GM18870 (cell line): ENCODE results near the gene ZCCHC2.

ENCODE experiments used
- ATAC-seq: cut with Tn5 transposase; IDR thresholded peaks from one replicate; pipeline ENCODE4 v1.9.1; 2021; ENCODE audit warnings: moderate library complexity; ENCODE audit not compliant: unreplicated experiment

Gene ZCCHC2

DNA sequence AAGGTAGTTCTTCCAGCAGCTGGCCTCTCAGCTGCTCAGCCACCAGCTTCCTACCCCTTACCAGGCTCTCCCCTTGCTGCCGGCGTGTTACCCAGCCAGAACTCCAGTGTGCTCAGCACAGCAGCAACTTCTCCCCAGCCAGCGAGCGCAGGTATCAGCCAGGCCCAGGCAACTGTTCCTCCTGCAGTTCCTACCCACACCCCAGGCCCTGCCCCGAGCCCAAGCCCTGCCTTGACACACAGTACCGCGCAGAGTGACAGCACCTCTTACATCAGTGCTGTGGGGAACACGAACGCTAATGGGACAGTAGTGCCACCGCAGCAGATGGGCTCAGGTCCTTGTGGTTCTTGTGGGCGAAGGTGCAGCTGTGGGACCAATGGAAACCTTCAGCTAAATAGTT lies 52.0 kb downstream of the ZCCHC2 start:
- ATAC-seq = no peak

DNA sequence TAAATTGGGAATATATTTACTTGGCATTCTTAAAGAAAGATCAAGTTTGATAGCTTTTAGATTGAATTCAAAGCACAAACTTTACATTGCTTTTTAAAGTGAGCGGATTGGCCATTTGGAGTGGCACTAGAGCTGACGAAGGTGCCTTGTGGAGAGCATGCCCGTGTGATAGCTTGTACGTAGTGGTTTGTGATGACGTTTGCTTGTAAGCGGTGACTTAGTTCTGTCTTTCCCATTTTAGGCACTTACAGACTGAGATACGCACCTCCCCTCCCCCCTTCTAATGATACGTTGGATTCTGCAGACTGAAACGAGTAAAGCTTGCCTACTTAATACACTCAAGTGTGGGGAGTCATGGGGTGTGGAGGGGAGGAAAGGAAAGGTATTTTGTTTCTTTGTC lies 53.4 kb downstream of the ZCCHC2 start:
- no peak for ATAC-seq

DNA sequence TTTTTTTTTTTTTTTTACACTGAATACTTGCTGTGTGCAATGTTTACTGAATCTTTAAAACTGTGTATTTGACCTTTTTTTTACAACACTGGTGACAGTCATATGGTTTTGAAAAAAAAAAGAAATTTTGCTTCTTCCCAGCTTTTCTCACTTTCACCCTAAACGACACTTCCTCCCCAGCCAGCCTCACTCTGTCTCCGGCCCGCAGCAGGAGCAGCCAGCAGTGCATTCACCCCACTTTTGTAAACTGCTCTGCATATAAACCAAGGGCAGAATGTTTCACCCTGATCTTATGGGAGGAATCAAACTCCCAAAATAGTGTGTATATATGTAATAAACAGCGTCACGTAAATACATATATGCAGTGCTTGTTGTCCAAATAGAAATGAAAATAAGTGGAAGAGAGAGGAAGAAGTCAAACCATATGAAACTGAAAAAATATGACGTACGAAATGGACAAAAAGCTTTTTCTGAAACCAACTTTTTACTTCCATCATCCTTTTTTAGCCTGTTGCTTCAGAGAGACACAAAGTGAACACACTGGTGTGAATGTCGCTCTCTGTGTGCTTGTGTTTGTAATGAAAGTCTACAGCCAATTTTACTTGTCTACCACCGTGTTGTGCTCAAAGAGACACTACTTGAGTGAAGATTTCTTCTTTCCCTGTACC lies 54.2 kb downstream of the ZCCHC2 start:
- no peak for ATAC-seq

DNA sequence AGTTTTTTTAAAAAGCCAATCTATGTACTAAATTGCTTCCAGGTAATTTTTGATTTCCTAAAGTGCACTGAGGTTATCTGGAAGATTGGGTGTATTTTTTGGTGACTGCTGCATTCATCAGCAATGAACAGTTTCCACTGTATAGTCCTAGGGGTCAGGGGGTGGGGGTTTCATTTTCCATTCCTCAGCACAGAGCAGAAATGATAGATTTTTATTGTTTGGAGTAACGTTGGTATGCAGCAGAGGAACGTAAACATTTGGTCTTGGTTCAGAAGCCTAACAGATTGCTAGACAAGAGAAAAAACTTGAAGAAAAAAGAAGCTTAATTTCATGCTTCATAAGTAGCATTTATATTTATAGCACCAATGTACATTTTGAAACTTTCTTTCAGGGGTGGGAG lies 54.9 kb downstream of the ZCCHC2 start:
- ATAC-seq = no peak

DNA sequence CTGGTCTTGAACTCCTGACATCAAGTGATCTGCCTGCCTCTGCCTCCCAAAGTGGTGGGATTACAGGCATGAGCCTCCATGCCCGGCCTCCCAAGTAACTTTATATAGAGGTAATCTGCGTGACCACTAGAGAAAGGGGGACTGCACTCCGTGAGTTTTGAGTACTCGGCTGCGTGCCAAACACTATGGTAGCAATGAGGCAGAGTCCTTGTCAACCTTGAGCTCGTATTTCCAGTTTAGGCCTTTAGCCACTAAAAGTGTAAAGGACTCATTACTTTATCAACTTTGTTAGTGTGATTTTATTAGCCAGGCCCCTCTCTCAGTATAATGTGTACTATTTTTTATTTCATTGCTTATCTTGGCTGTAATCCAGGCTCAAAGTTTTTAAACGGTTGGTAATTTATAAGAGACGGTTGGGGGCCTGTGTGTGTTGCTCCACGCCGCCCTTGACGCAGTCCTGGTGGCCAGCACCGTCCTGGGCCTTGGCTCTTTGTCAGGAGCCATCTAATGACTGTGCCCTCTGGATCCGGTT lies 56.2 kb downstream of the ZCCHC2 start:
- ATAC-seq = no peak

DNA sequence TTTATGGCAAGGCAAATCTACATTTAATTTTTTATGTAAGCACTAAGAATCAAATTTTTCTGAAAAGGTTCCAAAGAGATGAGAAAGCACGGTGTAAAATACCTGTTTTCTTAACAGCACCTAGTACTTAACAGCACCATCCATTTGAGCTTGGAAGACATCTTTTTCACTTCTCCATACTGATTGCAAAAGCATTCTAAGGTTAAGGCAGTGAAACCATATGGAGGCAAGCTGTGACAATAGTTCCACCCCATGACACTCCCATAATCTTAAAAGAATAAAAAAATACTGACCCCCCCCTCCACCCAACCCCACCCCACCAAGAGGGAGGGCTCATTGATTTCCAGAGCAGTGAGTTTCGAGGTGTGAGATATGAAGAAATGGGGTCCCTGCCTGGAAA lies 60.6 kb downstream of the ZCCHC2 start:
- ATAC-seq = no peak

DNA sequence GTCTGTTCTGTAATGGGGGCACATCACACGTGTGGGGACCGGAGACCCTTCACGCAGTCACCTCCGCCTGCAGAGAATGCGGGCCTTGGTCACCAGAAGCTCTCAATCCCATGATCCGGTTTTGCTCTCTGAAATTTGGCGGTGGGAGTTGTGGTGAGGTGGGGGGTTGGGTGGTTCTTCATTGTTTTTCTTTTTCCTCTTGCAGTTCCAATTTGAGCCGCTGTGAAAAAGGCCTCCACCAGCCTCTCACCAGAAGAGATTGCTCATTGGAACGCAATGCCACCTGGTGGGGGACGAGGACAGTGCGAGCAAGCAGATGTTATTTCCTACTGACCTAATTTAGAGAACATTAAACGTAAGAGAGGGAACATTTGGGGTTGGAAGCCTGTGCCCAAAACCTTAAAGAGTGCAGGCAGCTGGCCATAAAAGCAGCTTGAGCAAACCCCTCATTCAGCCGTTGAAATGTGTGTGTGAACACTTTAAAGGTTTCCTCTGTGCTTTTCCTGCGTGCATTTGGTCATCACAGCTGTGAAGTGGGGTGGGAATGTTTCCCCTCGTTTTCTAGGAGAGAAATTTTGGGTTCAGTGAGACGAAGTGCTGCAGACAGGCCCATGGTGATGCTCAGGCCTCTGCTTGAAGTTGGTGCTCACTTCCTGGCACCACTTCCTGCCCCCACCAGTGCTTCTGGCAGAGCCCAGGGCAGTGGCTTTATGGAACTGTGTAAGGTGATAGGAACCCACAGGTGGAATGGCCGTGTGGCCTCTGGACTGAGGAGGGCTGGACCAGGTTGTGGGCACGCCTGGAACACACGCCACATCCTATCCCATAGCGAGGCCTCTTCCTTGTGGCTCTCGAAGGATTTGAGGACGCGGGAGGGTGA lies 61.7 kb downstream of the ZCCHC2 start:
- peak; percentile 72 for ATAC-seq

DNA sequence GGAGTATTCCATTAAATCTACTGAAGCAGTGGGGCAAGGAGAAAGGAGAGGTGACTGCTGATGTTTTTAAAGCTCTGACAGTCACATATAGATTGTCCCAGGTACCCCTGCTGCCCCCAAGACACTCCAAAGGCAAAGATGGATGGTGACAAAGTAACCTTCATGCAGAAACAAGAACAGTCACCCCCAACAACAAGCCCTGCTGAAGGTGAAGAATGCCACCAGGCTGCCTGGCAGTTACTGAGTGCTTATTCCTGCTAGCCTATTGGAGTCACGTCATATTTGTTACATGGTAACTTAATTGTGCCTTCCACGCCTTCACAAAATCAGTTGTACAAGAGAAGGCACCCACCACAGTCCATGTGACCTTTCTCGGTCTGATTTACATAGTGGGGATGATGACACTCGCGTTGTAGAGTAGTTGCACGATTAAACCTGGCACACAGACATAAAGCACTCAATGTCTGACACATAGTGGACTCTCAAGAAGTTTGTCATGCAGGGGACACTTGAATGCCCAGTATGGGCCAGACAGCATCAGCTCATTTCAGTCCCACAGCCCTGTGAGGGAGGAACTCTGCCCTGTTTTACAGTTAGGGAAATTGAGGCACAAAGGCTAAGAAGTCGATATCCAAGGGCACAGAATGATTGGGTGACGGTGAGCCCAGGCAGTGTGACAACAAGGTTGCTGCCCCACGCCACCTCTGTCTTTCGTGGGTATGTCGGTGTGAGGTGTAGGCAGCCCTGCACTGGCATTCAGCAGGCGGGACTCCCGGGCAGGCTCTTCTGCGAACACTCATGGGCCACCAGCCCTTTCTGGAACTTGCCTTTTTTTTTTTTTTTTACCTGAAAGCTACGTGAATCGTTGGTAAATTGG lies 62.7 kb downstream of the ZCCHC2 start:
- ATAC-seq = peak; percentile 12

DNA sequence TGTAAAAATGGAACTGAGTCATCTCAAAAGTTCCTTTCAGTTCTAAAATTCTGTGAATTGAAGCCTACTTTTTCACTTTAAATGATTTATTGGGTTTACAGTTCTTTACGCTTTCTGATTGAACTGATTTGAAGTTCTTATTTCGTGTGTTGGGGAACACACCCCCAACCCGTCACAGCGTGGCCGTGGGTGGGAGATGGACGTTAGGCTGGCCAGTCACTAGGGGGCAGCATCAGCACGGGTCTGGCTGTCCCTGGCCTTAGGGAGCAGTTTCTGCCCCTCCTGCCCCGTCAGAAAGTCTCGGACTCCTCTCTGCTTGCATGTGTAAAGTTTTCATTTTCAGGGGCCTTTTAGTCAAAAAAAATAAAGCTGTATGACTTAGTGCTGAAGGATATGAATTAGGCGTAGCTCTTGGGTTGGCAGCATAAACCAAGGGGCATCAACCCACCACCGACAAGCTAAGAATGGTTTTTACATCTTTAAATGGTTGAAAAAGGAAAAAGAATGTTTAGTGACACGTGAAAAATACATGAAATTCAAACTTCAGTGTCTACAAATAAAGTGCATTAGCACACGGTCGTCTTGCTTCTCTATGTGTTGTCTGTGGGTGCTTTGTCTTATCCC lies 63.4 kb downstream of the ZCCHC2 start:
- peak; percentile 66 for ATAC-seq

DNA sequence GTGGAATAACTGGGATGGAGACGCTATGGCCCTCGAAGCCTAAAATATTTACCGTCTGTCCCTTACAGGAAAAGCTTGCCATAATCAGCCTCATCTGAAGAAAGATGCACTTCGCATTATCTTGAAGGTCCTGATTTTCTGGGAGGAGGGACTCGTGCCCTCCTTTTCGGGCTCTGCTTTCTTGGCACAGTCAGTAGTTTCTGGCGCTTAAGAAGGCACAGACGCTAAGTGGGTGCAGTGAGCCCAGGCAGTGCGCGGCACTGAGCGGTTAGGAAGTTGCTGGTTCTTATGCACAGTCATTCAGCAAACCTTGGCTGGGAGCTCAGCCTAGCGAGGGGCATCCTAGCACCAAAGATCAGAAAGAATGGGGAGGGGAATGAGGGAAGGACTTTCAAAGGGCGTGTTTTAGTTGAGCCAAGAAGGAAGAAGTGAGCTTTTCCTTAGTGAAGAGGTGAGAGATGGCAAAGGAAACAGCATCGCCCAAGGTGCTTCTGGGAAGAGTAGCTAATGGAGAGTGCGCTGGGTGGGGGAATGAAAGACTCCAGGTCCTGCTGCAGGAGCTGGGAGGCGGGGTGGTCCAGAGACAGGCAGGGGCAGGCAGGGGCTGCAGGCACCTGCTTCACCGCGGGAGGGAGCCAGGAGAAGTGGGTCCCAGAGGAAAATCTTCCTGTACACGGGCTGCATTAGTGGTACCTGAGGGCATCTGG lies 64.1 kb downstream of the ZCCHC2 start:
- ATAC-seq = no peak

DNA sequence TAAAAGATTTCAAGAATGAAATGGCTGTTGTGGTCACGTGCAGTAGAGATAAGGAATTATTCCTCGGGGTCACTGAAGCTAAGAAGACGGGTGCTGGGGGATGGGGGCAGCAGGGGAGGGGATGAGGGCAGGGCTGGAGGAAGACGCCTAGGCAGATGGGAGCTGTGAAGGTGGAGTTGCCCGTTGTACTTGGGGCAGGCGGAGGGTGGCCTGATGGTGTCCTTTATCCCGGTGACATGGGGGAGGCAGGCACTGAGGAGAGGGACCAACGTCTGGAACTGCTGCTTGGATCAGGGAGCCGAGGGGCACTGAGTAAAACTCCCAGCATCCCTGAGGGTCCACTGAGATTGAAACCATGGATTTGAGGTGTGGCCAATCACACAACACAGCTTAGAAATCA lies 64.9 kb downstream of the ZCCHC2 start:
- no peak for ATAC-seq

DNA sequence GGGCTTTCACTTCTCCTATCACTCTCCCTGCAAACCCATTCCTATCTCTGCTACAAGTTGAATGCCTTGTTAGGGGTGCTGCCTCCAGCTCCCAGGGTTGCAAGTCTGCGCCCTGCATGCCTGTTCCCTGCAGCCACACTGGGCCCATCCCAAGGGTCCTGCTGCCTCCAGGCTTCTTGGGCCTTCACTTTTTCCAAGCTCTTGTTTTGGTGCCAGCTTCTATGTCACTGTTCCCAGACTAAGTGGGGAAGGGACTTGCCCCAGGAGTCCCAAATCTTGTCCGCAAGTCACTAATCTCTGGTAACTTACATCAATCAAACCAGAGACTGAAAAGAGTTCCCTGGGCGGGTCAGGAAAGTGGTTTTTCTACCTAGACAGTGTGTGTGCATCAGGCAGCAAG lies 65.4 kb downstream of the ZCCHC2 start:
- no peak for ATAC-seq

DNA sequence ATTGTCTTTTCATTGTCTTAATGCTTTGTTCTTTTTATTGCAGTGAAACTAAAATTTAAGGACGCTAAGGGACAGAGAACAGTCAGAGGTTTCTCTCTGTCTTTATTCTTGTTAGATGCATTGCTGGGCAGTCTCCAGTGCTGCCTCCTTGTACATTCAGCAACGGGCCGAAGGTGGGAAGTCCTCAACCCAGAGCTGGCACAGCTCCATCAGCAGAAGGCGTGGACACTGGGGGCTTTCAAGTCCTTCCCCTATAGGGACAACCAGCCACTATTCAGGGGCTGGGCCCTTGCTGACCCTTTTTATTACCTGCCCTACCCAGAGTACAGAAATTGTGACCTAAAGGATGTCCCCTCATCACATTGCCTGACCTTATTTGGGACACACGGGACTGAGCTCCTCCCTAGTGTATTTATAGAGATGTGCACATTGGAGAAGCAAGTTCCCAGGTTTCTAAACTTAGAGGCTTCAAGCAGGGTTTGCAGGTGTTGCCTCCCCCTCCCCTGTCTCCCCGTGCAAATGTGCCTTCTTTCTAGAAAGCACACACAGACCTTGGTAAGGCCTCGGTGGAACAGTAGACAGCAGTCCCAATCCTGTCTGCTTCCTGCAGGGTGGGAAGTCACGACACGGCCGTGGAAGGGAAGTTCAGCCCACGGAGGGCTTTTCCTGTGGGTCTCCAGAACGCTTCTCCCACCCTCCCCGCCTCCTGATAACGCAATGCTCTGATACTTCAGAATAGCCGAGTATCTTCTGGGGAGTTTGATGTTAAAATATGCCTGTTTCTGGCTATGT lies 68.2 kb downstream of the ZCCHC2 start:
- no peak for ATAC-seq

DNA sequence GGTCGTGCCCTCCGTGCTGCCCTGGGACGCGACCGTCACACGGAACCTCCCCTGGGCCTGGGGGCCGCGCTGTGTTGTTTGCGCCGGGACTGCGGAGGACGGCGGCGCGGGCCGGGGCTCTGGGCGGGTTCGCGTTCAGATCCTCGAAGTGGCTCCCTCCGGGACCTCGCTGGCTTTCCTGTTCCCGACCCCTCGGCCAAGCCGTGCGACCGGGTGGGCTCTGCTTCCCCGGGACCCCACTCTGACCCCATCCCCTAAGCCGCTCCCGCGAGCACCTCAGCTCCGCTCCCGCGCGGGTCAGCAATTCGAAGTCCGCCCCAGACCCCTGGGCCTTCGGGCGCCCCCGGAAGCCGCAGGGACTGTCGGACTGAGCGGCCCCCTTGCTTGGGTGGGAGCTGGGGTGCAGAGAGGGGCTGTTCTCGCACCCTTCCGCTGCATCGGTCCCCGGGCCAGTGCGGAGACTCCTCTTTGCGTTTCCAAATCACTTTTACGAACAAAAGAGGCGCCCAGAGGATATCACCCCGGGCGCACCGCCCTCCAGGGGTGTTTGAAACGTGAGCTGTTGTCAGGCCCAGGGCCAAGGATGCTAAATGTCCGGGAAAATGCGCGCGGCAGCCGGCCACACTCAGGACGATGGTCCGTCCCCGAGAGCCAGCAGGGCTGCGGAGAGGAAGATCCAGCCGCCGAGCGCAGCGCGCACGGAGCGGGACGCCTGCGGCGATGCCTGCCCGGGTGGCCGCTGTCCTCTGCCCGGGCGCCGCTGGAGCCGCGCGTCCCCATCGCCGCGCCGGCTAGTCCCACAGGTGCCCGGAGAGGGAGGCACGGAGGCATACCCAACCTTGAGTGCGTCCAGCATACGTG lies 73.5 kb downstream of the ZCCHC2 start:
- ATAC-seq = no peak

DNA sequence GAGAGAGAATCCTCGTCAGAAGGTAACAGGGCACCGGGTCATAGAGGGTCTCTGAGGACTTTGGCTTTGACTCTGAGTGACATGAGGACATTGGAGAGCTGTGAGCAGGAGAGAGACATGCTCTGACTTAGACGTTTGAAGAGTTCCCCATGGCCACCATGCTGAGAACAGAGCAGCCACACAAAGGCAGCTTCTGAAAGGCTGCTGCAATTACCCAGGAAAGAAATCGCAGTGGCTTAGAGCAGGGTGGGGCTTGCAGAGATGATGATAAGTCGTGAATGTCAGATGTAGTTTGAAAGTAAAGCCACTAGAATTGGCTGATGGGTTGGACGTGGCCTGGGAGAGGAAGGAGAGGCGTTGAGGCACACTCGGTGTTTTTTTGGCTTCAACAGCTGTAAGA lies 79.0 kb downstream of the ZCCHC2 start:
- ATAC-seq = no peak

DNA sequence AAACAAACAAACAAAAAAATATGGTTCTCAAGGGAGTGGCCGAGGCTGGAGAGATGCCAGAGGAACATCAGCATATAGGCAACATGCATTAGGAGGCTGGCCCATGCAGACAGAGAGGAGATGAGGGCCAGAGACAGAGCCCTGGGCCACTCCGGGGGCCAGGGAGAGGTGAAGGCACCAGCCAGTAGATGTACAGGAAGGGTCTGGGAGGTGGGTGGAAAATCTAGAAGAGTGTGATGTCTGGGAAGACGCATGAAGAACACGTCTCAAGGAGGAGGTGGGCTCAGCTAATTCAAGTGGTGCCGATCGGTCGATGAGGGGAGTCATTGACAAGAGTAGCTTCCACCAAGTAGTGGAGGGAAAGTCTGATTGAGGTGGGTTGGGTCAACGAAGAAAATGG lies 79.9 kb downstream of the ZCCHC2 start:
- ATAC-seq = no peak

DNA sequence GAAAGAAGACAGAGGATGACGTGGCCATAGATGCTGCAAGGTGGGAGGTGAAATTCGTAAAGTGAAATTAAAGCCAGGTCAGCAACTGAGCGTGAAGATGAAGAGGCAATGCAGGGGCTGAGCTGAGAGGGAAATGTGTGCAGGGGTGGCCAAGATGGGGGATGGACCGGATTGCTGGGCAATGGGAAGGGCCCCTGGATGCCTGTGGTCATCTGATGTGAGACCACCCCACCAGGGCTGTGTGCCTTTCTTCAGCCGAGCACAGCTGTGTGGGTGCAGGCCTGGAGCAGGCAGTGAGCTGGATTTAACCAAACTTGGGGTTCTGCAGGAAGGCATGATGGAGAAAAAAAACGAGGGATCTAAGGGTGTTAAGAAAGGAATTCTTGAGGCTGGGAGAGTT lies 80.4 kb downstream of the ZCCHC2 start:
- no peak for ATAC-seq

DNA sequence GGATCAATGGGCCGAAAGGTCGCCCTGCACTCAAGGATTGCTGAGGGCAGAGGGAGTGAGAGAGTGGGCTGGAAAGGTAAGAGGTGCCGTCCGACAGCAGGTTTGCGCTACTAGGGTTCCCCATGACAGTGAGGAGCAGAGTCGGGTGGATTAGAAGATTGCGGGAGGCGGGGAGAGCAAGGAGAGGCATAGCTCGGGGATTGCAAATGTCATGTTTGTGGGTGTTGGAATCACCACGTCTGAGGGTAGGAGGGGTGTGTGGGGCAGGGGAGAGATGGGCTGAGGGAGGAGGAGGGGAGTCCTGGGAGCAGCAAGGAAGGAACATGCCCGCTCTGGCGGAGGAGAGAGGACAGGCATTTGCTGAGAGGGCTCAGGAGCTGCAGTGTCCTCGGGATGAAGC lies 81.2 kb downstream of the ZCCHC2 start:
- ATAC-seq = no peak
